GM12801 (cell line): Measurements from ENCODE around the gene SERPINA3.

Experiments
- CTCF ChIP-seq: IDR thresholded peaks from one replicate; pipeline ENCODE4 v1.5.1; 2011; ENCODE audit warnings: control low read depth; ENCODE audit not compliant: insufficient read length; ENCODE audit errors: extremely low read depth

SERPINA3 gene

DNA sequence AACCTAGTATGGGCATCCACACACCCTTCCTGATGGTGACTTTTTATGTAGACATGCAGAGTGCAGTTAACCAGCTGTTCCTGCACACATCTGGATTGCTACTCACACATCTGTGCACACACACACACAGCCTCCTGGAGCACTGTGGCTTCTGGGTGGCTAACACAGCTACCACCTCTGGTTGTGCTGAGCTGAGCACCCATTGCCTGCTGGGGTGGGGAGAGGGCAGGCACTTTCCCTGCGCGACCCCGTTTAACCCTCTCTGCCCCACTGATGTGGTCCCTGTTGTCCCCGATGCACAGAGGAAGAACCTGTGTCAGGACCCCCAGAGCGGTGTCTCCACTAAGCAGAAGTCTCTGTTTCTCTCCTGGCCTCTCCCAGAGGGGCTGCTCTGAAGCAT is 14.4 kb upstream of the SERPINA3 start:
- TF ChIP-seq CTCF = no peak

DNA sequence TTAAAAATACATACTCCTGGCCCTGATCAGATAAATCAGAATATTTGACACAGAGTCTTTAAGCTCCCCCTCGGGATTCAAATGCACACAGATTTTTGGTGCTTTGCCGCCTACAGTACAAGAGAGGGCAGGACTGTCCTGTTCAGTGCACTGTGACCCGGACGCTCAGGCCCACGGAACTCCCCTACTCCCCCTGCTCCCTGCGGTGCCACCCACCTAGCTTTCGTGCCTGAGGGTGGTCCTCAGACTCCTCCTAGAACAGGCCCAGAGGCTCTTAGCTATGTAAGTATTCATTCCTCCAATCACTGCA is 13.7 kb upstream of the SERPINA3 start:
- no peak for TF ChIP-seq CTCF

DNA sequence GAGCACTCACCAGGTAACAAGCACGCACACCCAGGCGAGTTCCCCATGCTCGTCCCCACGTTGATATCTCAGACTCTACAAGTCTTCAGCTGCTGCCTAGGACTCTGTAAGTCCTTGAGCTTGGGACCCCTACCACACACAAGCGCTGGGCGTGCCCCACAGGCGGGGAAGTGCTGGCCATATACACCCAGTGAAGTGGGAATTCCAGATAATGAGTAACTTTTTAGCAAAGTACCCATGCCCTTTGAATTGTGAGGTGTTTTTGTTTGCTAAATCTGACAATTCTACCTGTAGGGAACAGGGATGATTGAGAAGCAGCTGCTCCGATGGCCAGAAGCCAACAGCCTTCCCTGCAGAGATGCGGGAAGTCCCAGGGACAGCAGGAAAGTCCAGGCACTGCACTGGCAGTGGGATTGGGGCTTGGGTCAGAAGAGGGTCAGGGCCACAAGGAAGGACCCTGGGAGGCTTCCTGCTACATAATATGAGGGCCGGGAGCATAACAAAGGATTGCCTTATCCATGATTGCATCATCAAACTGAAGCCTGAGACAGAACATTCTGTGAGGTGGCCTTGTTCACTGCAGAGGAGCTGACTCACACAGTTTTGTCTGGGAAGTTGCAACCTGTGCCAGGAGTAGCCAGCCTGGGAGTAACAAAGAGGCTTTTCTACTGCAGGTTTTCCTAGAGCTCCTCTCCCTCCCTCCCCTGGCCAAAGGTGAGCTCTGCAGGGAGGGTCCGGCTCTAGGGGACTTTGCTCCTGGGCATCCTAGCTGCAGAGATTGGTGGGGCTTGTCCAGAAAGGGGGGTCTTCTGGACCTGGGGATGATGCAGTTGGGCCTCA is 13.2 kb upstream of the SERPINA3 start:
- TF ChIP-seq CTCF = no peak

- TF ChIP-seq CTCF = no peak
Observed at GRCh38 chr14:94599656-94600004, 12.6 kb upstream of the SERPINA3 start.

- TF ChIP-seq CTCF = no peak
Observed at GRCh38 chr14:94600148-94600545, 12.0 kb upstream of the SERPINA3 start.

- TF ChIP-seq CTCF = no peak
Observed at GRCh38 chr14:94601884-94602391, 10.3 kb upstream of the SERPINA3 start.

- no peak for TF ChIP-seq CTCF
Observed at GRCh38 chr14:94602722-94603121, 9.5 kb upstream of the SERPINA3 start.
